Measurements from ENCODE around the gene MAP3K8.

GRCh38 chr10:30422151-30422695 is 11.8 kb upstream of the MAP3K8 start:
- TF ChIP-seq CTCF (IDR thresholded peaks at IDR 0.05) (no peak), POLR2AphosphoS5 (IDR thresholded peaks at IDR 0.05) (no peak), POLR2A (IDR thresholded peaks at IDR 0.05) (no peak)

Measured in stomach (tissue), 4 donors.